Measurements from ENCODE around the gene B3GLCT. TPM values are rescaled to one million over a fixed set of nuclear protein-coding genes. Genes with fewer than 3 reads are reported as not detected.

The B3GLCT gene
- total RNA-seq, 1 donor from 2014 or later = 8.2 TPM

- peaks cover 1% of the 10 kb centered on the region for H3K36me3 Mint-ChIP-seq (ENCODE audit: unreplicated experiment)
- no peak for TF ChIP-seq CTCF (IDR thresholded peaks at IDR 0.05)
- H3K4me3 Mint-ChIP-seq (ENCODE audit: unreplicated experiment) = no peak overlapping the region
- H3K27me3 Mint-ChIP-seq (ENCODE audit: unreplicated experiment) = peaks cover 26% of the 10 kb centered on the region
- no peak for DNase-seq (ENCODE audit: extremely low spot score, unreplicated experiment)
- H3K9me3 Mint-ChIP-seq (ENCODE audit: unreplicated experiment) = peaks cover 12% of the 10 kb centered on the region
- no peak overlapping the region for H3K27ac Mint-ChIP-seq (ENCODE audit: unreplicated experiment)
- H3K4me1 Mint-ChIP-seq (ENCODE audit: unreplicated experiment) = no peaks in the 10 kb centered on the region
These were observed 155.2 kb downstream of the B3GLCT start for GRCh38 chr13:31355001-31355400.

GRCh38 chr13:31356991-31357390 lies 157.2 kb downstream of the B3GLCT start:
- TF ChIP-seq CTCF (IDR thresholded peaks at IDR 0.05) = no peak
- Mint-ChIP-seq H3K36me3 (ENCODE audit: unreplicated experiment) (peaks cover 1% of the 10 kb centered on the region), H3K4me3 (ENCODE audit: unreplicated experiment) (no peak overlapping the region), H3K9me3 (ENCODE audit: unreplicated experiment) (peaks cover 12% of the 10 kb centered on the region), H3K27ac (ENCODE audit: unreplicated experiment) (no peak overlapping the region), H3K4me1 (ENCODE audit: unreplicated experiment) (no peaks in the 10 kb centered on the region), H3K27me3 (ENCODE audit: unreplicated experiment) (peaks cover 16% of the 10 kb centered on the region)
- DNase-seq (ENCODE audit: extremely low spot score, unreplicated experiment) = no peak

GRCh38 chr13:31357581-31357980 lies 157.8 kb downstream of the B3GLCT start:
- Mint-ChIP-seq H3K4me1 (ENCODE audit: unreplicated experiment) (no peaks in the 10 kb centered on the region), H3K4me3 (ENCODE audit: unreplicated experiment) (no peak overlapping the region), H3K36me3 (ENCODE audit: unreplicated experiment) (peaks cover 1% of the 10 kb centered on the region), H3K27me3 (ENCODE audit: unreplicated experiment) (peaks cover 16% of the 10 kb centered on the region), H3K27ac (ENCODE audit: unreplicated experiment) (no peak overlapping the region), H3K9me3 (ENCODE audit: unreplicated experiment) (peaks cover 12% of the 10 kb centered on the region)
- TF ChIP-seq CTCF (IDR thresholded peaks at IDR 0.05) = no peak
- no peak for DNase-seq (ENCODE audit: extremely low spot score, unreplicated experiment)

GRCh38 chr13:31361673-31362072 lies 161.9 kb downstream of the B3GLCT start:
- H3K27me3 Mint-ChIP-seq (ENCODE audit: unreplicated experiment) = peaks cover 16% of the 10 kb centered on the region
- H3K4me1 Mint-ChIP-seq (ENCODE audit: unreplicated experiment) = no peaks in the 10 kb centered on the region
- no peak overlapping the region for H3K27ac Mint-ChIP-seq (ENCODE audit: unreplicated experiment)
- H3K36me3 Mint-ChIP-seq (ENCODE audit: unreplicated experiment) = no peaks in the 10 kb centered on the region
- DNase-seq (ENCODE audit: extremely low spot score, unreplicated experiment) = no peak
- no peaks in the 10 kb centered on the region for H3K9me3 Mint-ChIP-seq (ENCODE audit: unreplicated experiment)
- no peak overlapping the region for H3K4me3 Mint-ChIP-seq (ENCODE audit: unreplicated experiment)
- TF ChIP-seq CTCF (IDR thresholded peaks at IDR 0.05) = no peak

GRCh38 chr13:31365630-31366029 lies 165.9 kb downstream of the B3GLCT start:
- Mint-ChIP-seq H3K36me3 (ENCODE audit: unreplicated experiment) (no peaks in the 10 kb centered on the region), H3K4me1 (ENCODE audit: unreplicated experiment) (no peaks in the 10 kb centered on the region)

More at GRCh38 chr13:31365630-31366029, 165.9 kb downstream of the B3GLCT start:
- no peak for TF ChIP-seq CTCF (IDR thresholded peaks at IDR 0.05)
- H3K27me3 Mint-ChIP-seq (ENCODE audit: unreplicated experiment) = peaks cover 6% of the 10 kb centered on the region
- no peak for DNase-seq (ENCODE audit: extremely low spot score, unreplicated experiment)
- no peaks in the 10 kb centered on the region for H3K9me3 Mint-ChIP-seq (ENCODE audit: unreplicated experiment)
- H3K4me3 Mint-ChIP-seq (ENCODE audit: unreplicated experiment) = no peak overlapping the region
- H3K27ac Mint-ChIP-seq (ENCODE audit: unreplicated experiment) = no peak overlapping the region
